COLO829 (cell line): ENCODE measurements around the gene RAB12.
"Not testable (repeated sequence)": the region's sequence is repeated elsewhere in the genome, so short reads cannot be mapped to it uniquely, and the experiment has no call there.

ENCODE experiments used
- DNase-seq: peaks from one replicate; pipeline ENCODE4 v3.0.0; 2012; ENCODE audit warnings: low spot score

The RAB12 gene

GRCh38 chr18:8647359-8647758 is 38.1 kb downstream of the RAB12 start:
- not testable (repeated sequence) for DNase-seq

GRCh38 chr18:8651478-8652261 is 42.4 kb downstream of the RAB12 start:
- DNase-seq, result not testable (repeated sequence)

- DNase-seq, result peak; percentile 50
Measured at GRCh38 chr18:8654503-8655451, 45.5 kb downstream of the RAB12 start.

- DNase-seq, result no peak
Measured at GRCh38 chr18:8656232-8656631, 47.0 kb downstream of the RAB12 start.

GRCh38 chr18:8657050-8657820 is 48.0 kb downstream of the RAB12 start:
- DNase-seq, result no peak

- DNase-seq, result no peak
Measured at GRCh38 chr18:8657873-8658470, 48.7 kb downstream of the RAB12 start.

DNA sequence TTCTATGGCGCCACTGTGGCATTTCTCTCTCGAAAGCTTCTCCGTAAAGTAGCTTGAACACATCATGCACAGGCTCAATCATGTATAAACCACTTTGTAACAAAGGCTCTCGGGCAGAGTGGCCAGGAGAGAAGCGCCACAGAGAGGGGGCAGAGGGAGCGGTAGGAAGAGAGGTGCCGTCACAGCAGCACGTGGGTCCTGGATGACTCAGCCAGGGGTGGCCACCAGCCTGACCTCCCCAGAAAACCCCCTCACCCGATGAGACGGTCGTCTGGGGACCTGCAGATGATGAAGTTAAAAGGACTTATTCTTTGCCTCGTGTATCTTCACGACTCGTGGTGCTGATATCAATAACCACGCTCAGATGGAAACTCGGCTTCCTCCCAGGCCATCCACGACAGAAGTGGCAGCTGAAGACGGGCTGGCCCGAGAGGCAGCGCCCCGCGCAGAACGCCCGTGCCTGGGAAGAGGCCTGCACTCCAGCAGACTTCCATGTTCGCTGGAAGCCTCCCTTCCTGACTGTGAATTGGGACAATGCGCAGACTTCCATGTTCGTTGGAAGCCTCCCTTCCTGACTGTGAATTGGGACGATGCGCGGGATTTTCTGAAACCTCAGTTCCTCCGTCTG is 49.7 kb downstream of the RAB12 start:
- no peak for DNase-seq

DNA sequence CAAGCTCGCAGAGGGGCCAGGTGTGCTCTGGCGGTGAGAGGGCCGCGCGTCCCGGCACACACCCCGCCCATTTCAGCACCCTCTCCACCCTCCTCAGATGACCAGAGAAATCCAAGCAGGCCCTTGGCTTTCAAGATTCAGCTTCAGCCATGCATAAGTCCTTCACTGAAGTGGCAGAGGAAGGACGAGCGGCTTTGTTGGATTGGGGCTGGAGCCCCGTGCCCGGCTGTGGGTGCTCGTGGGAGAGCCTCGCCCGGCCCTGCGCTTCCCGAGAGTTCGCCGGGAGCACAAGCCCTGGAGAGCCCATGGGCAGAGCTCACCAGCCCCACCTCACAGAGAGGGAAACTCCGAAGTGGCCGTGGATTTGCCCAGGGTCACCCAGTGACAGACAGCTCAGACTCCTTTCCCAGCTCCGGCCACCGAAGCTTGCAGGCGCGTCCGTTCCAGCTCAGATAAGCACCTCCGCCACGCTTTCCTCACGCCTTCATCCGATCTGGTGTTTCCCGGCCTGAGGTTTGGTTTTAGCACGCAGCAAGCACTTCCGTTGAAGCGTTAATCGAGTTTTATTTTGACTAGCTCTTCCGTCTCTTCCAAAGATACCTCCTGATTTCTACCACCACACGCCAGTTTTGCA is 50.5 kb downstream of the RAB12 start:
- no peak for DNase-seq

DNA sequence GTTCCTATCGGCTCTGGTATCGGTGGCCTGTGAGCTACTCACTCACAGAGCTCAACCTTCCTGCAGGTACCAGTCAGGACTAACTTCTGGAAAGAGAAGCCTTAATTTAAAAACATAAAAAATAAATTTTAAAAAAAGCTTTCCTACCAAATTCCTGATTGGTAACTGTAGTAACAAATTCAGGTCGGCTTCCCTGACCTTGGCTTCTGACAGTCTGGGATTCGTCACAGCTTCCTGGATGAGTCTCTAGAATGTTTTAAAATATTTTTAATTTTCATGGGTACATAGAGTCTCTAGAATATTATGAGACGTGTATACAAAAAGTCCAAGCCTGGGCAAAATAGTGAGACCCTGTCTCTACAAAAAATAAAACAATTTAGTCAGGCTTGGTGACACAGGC is 51.1 kb downstream of the RAB12 start:
- no peak for DNase-seq

GRCh38 chr18:8661754-8662559 is 52.7 kb downstream of the RAB12 start:
- DNase-seq, result no peak

GRCh38 chr18:8662560-8663255 is 53.5 kb downstream of the RAB12 start:
- DNase-seq, result no peak

DNA sequence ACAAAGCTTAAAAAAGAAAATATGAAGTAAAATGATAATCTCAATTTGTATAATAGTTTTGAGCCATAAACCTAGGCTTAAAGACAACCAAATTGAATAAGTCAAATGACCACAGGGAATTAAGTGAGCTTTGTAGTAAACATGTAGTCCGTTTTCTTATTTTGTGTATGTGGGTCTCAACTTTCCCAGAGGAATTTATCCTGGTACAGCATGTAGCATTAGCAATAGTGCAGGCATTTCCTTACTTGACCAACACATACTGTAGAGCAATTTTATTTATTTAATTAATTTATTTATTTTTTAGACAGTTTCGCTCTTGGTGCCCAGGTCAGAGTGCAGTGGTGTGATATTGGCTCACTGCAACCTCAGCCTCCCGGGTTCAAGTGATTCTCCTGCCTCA is 58.6 kb downstream of the RAB12 start:
- DNase-seq, result no peak

DNA sequence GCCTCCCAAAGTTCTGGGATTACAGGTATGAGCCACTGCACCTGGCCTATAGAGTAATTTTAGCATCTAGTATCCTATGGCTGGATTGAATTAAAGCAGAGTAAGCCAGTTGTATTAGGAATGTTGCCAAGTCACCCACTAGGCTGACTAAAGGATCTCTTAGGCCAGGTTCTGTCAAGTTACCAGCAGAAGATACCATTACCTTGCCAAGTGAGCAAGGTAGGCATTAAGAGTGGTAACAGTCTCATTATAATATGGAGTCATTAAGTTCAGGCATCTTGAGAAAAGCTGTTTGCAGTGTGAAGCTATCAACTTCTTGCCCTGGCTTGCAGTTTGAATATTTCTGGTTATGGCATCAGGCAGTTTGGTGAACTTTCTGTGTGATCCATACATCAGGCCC is 59.1 kb downstream of the RAB12 start:
- DNase-seq, result no peak

DNA sequence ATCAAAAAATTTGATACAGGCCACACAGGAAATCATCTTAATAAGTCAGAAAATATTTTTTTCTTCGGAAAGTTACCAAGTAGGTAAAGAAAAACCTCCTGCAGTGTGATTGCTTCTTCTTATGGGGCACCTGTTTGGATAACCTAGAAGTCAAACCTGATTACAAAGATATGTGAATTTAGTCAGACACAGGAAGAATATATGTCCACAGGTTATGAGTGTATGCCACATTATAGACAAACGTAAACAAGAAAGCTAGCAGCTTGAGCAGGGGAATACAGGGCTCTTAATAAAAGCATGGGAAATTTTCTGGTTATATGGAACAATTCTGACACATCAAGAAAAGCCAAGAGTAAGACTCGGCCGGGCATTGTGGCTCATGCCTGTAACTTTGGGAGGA is 60.3 kb downstream of the RAB12 start:
- DNase-seq, result no peak

DNA sequence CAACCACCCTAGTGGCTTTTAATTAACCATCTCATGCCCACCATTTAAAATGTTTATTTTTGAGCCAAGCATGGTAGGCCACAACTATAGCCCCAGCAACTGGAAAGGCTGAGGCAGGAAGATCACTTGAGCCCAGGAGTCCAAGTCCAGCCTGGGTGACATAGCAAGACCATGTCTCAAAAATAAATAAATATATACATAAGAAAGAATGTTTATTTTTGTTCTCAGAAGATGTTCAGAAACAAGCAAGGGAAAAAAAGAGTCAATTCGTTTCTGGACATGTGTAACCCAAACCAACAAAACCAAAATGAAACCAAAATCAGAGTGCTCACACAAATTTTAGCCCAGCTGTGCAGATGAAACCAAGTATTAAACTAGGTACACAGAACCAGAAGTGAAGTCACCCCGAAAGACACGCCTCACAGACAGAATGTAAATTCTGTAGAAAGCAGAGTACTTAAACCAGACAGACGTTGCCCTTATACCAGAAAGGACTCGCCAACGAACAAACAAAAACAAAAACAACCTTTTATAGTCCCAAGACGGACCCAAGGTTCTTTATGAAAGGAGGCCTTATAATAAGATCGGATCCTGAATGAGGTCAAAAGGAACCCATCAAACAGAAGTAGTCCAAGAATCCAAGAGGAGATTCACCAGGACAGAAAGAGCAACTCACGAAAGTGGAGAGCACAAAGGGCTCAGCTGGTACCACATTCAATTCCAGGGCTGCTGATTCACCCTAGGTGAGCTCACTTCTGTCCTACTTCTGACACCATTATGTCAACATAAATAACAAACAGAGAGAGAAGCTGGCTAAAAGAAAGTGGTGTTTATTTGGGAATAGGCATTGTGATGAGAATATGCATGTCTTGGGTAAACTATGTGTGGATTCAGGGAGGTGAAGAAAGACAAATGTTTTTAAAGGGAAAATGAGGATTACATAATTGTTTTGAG is 64.3 kb downstream of the RAB12 start:
- DNase-seq, result no peak

GRCh38 chr18:8675057-8675456 is 65.8 kb downstream of the RAB12 start:
- no peak for DNase-seq

- no peak for DNase-seq
Measured at GRCh38 chr18:8681196-8681595, 72.0 kb downstream of the RAB12 start.

DNA sequence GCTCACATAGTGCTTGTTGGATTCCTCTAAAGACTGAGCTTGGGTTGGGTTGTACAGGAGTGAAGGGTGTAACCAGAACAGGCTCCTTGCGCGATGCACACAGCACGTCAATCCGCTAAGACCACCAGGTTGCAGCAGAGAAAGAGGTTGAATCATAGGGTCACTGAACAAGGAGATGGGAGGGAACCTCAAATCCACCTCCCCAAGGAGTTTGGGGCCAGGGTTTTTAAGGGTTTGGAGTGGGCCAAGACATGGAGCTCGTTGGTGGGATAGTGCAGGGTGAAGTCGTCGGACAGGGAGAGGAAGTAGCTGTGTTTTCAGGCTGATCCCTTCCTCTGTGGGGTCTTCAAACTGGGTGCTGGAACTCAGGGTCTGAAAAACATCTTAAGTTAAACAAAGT is 75.3 kb downstream of the RAB12 start:
- no peak for DNase-seq
